Endothelial cell of umbilical vein (primary cell): Measurements from ENCODE around the gene NHS. TPM values are rescaled to one million over a fixed set of nuclear protein-coding genes. Genes with fewer than 3 reads are reported as not detected.

ENCODE experiments used
- BruUV-seq: library from RNA; stranded (reverse); fragments of 400-500 nt; replicated peaks from 2 replicates; lab custom pipeline; 2021; lab: Mats Ljungman, UMichigan
- CTCF ChIA-PET: fragments of 300-600, 350-600 bp; sonication (Branson Sonifier 250); formaldehyde crosslinking; loops from one replicate; lab custom pipeline; 2021; ENCODE audit warnings: antibody characterized with exemption, inconsistent platforms; lab: Charles Lee
- POLR2A ChIA-PET: fragments of 300-600, 350-600 bp; sonication (Branson Sonifier 250); formaldehyde crosslinking; loops from one replicate; lab custom pipeline; 2021; ENCODE audit warnings: antibody characterized with exemption, inconsistent platforms; lab: Charles Lee
- DNase-seq: peaks from one replicate; pipeline ENCODE4 v3.0.0-alpha.2; 2011; ENCODE audit warnings: low read depth, low spot score
- FAIRE-seq: peaks from 2 replicates; lab custom pipeline; 2011; peaks lifted over from hg19 to GRCh38; lab: Jason Lieb, UNC
- H2AFZ ChIP-seq: 2 replicates; pipeline ENCODE4 v1.6.0; 2012; ENCODE audit warnings: low read depth, low read length, control low read depth, inconsistent platforms
- H3K27ac ChIP-seq: 2 replicates; pipeline ENCODE4 v1.5.1; 2011; ENCODE audit warnings: low read depth, mild to moderate bottlenecking, control low read depth, low read length, moderate library complexity; ENCODE audit not compliant: insufficient read depth
- H3K27me3 ChIP-seq, 2 experiments: 2 replicates each; pipeline versions ENCODE4 v1.6.0 to v1.6.1; 2011; ENCODE audit warnings: low read length in 2 of 2, mixed read lengths in 1 of 2; ENCODE audit not compliant: control insufficient read depth in 2 of 2, insufficient read depth in 2 of 2
- H3K36me3 ChIP-seq, 2 experiments: 2 replicates in 1 of 2; 3 replicates in 1 of 2; pipeline ENCODE4 v1.5.1; 2011; ENCODE audit warnings: low read length in 2 of 2, mild to moderate bottlenecking in 1 of 2, moderate library complexity in 1 of 2; ENCODE audit not compliant: control insufficient read depth in 2 of 2, insufficient read depth in 2 of 2; ENCODE audit errors: extremely low read depth in 1 of 2
- H3K4me1 ChIP-seq: 3 replicates; pipeline ENCODE4 v1.5.1; 2011; ENCODE audit warnings: mild to moderate bottlenecking, low read length; ENCODE audit not compliant: control insufficient read depth, insufficient read depth; ENCODE audit errors: extremely low read depth
- H3K4me2 ChIP-seq: 2 replicates; pipeline ENCODE4 v1.6.1; 2011; ENCODE audit warnings: low read length, control low read depth, mixed read lengths; ENCODE audit not compliant: insufficient read depth
- H3K4me3 ChIP-seq, 3 experiments: fragments of 200-600 bp in 1 of 3; sonication (generic), shearing (Covaris generic) in 1 of 3; replicated peaks in 1 of 3; 2 replicates each; pipeline ENCODE4 v1.5.1; 2011 to 2016; ENCODE audit warnings: control low read depth in 3 of 3, low read length in 3 of 3, mild to moderate bottlenecking in 2 of 3, inconsistent platforms in 1 of 3, low read depth in 1 of 3, moderate library complexity in 1 of 3; ENCODE audit not compliant: insufficient read depth in 1 of 3
- H3K79me2 ChIP-seq: 2 replicates; pipeline ENCODE4 v1.6.0; 2012; ENCODE audit warnings: low read length, inconsistent platforms; ENCODE audit not compliant: control insufficient read depth, insufficient read depth
- H3K9ac ChIP-seq: replicated peaks from 2 replicates; pipeline ENCODE3; 2011; ENCODE audit warnings: low read length, control low read depth; ENCODE audit not compliant: insufficient read depth; ENCODE audit errors: extremely low read depth
- H3K9me1 ChIP-seq: replicated peaks from 3 replicates; pipeline ENCODE4 v1.6.0; 2011; ENCODE audit warnings: mild to moderate bottlenecking, low read length; ENCODE audit not compliant: control insufficient read depth, insufficient read depth; ENCODE audit errors: extremely low read depth
- H3K9me3 ChIP-seq: replicated peaks from 2 replicates; pipeline ENCODE4 v1.5.1; 2012; ENCODE audit warnings: low read length, inconsistent platforms; ENCODE audit not compliant: control insufficient read depth, insufficient read depth
- H4K20me1 ChIP-seq: replicated peaks from 2 replicates; pipeline ENCODE3; 2011; ENCODE audit warnings: mild to moderate bottlenecking, low read length; ENCODE audit not compliant: control insufficient read depth, insufficient read depth; ENCODE audit errors: extremely low read depth
- EZH2 ChIP-seq: IDR thresholded peaks from 2 replicates; pipeline ENCODE4 v1.6.1; 2012; ENCODE audit warnings: borderline replicate concordance, low read depth, mild to moderate bottlenecking, moderate library complexity, low read length, inconsistent platforms; ENCODE audit not compliant: severe bottlenecking
- FOS ChIP-seq: IDR thresholded peaks from 2 replicates; pipeline ENCODE4 v1.6.1; 2011; ENCODE audit warnings: mild to moderate bottlenecking, low read length, moderate library complexity, borderline replicate concordance; ENCODE audit not compliant: insufficient read depth
- GATA2 ChIP-seq: IDR thresholded peaks from 2 replicates; pipeline ENCODE4 v1.7.0; 2011; ENCODE audit warnings: low read depth, mild to moderate bottlenecking, moderate library complexity, mixed read lengths, low read length; ENCODE audit not compliant: insufficient read length, insufficient read depth
- JUN ChIP-seq: IDR thresholded peaks from 2 replicates; pipeline ENCODE4 v1.6.1; 2011; ENCODE audit warnings: borderline replicate concordance, low read depth; ENCODE audit not compliant: insufficient read length, insufficient read depth
- MAX ChIP-seq: IDR thresholded peaks from 2 replicates; pipeline ENCODE4 v1.6.1; 2011; ENCODE audit not compliant: insufficient read depth, insufficient read length
- MYC ChIP-seq: IDR thresholded peaks from one replicate; pipeline ENCODE4 v1.6.1; 2011; ENCODE audit warnings: mild to moderate bottlenecking, low read depth, low read length
- POLR2A ChIP-seq: IDR thresholded peaks from 2 replicates; pipeline ENCODE4 v1.6.1; 2012; ENCODE audit warnings: low read depth, mild to moderate bottlenecking, control low read depth, low read length
- POLR2AphosphoS5 ChIP-seq: IDR thresholded peaks from 2 replicates; pipeline ENCODE4 v1.6.1; 2012; ENCODE audit warnings: low read depth, mild to moderate bottlenecking, control low read depth, low read length, moderate library complexity; ENCODE audit not compliant: insufficient read depth
- dilution Hi-C: fragments of 300-500 bp; cut with MboI; formaldehyde crosslinking; loops from one replicate; pipeline ENCODE4 v1.15.0; 2019; ENCODE audit warnings: low sequenced_read_pairs; ENCODE audit not compliant: extremely low pct_ligation_motif_present
- intact Hi-C: fragments of 100-400 bp; cut with micrococcal nuclease; formaldehyde crosslinking; loops from one replicate; pipeline ENCODE4 v1.10.0; 2022
- polyA plus RNA-seq, 4 experiments: library from polyadenylated mRNA; depleted of rRNA in 3 of 4; stranded (reverse) in 3 of 4; unstranded in 1 of 4; fragments of >200 nt; gene quantifications; 2 replicates each; pipeline versions ENCODE4 v1.2.1 to v1.2.3, GENCODE V29; 2011 to 2012; ENCODE audit warnings: missing spikeins in 1 of 4
- total RNA-seq: library from RNA; stranded (reverse); gene quantifications from 2 replicates; pipeline ENCODE4 v1.2.3, GENCODE V29; 2021
- TF ChIP-seq, protein P1 (sequence below), 2 donors: IDR thresholded peaks; 1 replicate in 1 of 2; 2 replicates in 1 of 2; pipeline ENCODE4 v1.5.1; 2011; ENCODE audit warnings: low read length in 2 of 2, mild to moderate bottlenecking in 2 of 2, moderate library complexity in 2 of 2, control low read depth in 1 of 2, inconsistent platforms in 1 of 2, low read depth in 1 of 2; ENCODE audit not compliant: insufficient read depth in 1 of 2; ENCODE audit errors: extremely low read depth in 1 of 2

Gene NHS
- total and polyA plus RNA-seq, 2 donors (not counting 3 experiments of a cell fraction or from before 2014, with no cell fraction given), result 0.07 to 0.46 TPM

- H2AFZ ChIP-seq, result no peak overlapping the region
- no TSS peak for BruUV-seq
- no peaks in the 10 kb centered on the region for H3K36me3 ChIP-seq
- H3K4me1 ChIP-seq, result no peaks in the 10 kb centered on the region
- H3K27me3 ChIP-seq, result peaks cover 0 to 3% of the 10 kb centered on the region in 2 experiments
- no peaks in the 10 kb centered on the region for H3K9me3 ChIP-seq
- intact Hi-C loops (no loop called here), dilution Hi-C loops (no loop called here)
- POLR2A ChIA-PET, result no interaction called here
- H3K79me2 ChIP-seq, result no peaks in the 10 kb centered on the region
- H3K4me3 ChIP-seq, result no peak overlapping the region
- DNase-seq (no peak), FAIRE-seq (no peak)
- TF ChIP-seq MYC, result no peak
- CTCF ChIA-PET, result no interaction called here
- no peak overlapping the region for H3K27ac ChIP-seq
- no peaks in the 10 kb centered on the region for H3K9me1 ChIP-seq
- H3K9ac ChIP-seq, result no peak overlapping the region
- no peak overlapping the region for H3K4me2 ChIP-seq
- H4K20me1 ChIP-seq, result no peaks in the 10 kb centered on the region
Observed at GRCh38 chrX:17706676-17707075, 331.7 kb downstream of the NHS start.

DNA sequence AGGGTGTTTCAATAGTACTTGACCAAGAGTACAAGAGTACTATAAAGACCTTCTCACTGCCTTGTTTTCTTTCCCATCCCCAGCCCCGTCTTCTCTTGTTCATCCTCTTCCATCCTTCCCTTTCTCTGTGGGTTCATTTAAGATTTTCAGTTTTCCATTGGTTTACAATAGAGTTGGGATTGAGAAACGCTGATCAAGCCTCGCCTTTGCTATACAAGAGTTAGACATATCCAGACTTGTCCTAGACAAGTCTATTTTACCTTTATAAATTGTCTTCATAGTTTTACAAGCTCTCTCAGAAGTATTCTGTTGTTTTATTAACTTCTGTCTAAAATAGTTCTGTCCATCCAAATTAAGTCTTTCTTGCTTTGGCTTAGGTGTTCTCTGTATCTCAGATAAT lies 332.7 kb downstream of the NHS start:
- DNase-seq, result no peak

More for the DNA sequence above, 332.7 kb downstream of the NHS start:
- no peaks in the 10 kb centered on the region for H3K4me1 ChIP-seq
- FAIRE-seq, result no peak
- no peaks in the 10 kb centered on the region for H3K9me1 ChIP-seq
- H3K27me3 ChIP-seq, result peaks cover 0 to 3% of the 10 kb centered on the region in 2 experiments
- intact Hi-C loops (no loop called here), dilution Hi-C loops (no loop called here)
- H3K79me2 ChIP-seq, result no peaks in the 10 kb centered on the region
- TF ChIP-seq FOS, result no peak
- TF ChIP-seq, protein P1, sequence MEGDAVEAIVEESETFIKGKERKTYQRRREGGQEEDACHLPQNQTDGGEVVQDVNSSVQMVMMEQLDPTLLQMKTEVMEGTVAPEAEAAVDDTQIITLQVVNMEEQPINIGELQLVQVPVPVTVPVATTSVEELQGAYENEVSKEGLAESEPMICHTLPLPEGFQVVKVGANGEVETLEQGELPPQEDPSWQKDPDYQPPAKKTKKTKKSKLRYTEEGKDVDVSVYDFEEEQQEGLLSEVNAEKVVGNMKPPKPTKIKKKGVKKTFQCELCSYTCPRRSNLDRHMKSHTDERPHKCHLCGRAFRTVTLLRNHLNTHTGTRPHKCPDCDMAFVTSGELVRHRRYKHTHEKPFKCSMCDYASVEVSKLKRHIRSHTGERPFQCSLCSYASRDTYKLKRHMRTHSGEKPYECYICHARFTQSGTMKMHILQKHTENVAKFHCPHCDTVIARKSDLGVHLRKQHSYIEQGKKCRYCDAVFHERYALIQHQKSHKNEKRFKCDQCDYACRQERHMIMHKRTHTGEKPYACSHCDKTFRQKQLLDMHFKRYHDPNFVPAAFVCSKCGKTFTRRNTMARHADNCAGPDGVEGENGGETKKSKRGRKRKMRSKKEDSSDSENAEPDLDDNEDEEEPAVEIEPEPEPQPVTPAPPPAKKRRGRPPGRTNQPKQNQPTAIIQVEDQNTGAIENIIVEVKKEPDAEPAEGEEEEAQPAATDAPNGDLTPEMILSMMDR (IDR thresholded peaks at IDR 0.05; ENCODE audit: extremely low read depth in 1 of 2, insufficient read depth in 1 of 2, low read depth in 1 of 2, low read length in 2 of 2), result no peak
- no peak for TF ChIP-seq POLR2A
- no peak for TF ChIP-seq MYC
- TF ChIP-seq JUN, result no peak
- TF ChIP-seq EZH2, result no peak
- TF ChIP-seq GATA2, result no peak
- TF ChIP-seq POLR2AphosphoS5, result no peak
- TF ChIP-seq MAX, result no peak
- CTCF ChIA-PET, result no interaction called here
- no TSS peak for BruUV-seq
- no peaks in the 10 kb centered on the region for H4K20me1 ChIP-seq
- H3K36me3 ChIP-seq, result no peaks in the 10 kb centered on the region
- H3K4me3 ChIP-seq, result no peak overlapping the region
- POLR2A ChIA-PET, result no interaction called here
- H3K27ac ChIP-seq, result no peak overlapping the region
- H3K9me3 ChIP-seq, result no peaks in the 10 kb centered on the region
- H2AFZ ChIP-seq, result no peak overlapping the region
- H3K4me2 ChIP-seq, result no peak overlapping the region
- no peak overlapping the region for H3K9ac ChIP-seq
